Measurements from ENCODE around the gene C19orf25.

C19orf25 gene

GRCh38 chr19:1433119-1434039, 45.6 kb downstream of the C19orf25 start:
- DNase-seq (ENCODE audit: low read depth in 2 of 2, low spot score in 1 of 2), result no peak

DNA sequence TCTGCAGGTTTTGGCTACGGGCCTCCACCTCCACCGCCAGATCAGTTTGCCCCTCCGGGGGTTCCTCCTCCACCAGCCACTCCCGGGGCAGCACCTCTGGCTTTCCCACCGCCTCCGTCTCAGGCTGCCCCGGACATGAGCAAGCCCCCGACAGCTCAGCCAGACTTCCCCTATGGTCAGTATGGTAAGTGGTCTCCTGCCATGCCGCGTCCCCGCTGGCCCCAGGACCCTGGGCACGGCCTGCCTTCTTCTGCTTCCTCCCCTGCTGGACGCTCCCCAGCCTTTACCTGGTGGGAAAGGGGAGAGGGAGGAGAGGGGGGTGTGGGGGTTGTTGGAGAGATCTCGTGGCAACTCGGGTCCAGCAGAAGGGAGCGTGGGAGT, 46.5 kb downstream of the C19orf25 start:
- no peak for DNase-seq (ENCODE audit: low read depth in 2 of 2, low spot score in 1 of 2)

DNA sequence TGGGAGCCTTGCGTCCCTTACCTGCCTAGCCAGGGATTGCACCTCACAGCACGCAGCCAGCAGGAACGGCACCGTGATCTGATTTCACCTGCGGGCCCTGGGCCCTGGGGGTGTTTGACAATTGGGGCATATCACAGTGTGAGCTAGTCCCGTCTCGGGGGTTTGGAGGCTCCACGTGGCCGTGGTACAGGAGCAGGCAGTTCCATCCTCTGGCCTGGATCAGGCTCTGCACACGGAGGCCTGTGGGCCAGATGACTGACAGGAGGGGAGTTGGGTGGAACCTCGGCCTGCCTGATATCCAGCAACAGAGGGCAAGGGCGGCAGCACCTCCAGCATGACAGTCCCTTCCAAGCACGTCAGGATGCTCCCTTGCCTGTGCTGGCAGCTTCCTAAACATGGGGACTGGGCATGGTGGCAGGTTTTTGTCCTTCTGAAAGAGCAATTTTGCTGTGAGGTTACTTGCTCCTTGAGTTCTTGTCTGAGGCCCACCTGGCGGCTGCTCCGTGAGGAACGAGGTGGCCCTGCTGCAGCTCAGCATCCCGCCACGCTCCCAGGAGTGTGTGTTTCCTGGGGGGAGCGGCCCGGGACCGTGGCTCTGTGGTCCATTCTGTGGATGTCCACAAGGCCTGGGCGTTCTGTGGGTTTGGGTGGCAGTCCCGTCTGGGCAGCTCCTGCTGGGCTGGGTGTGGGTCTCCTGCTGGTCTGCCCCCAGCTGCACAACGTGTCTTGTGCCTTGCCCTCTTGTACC, 47.1 kb downstream of the C19orf25 start:
- no peak for DNase-seq (ENCODE audit: low read depth in 2 of 2, low spot score in 1 of 2)

DNA sequence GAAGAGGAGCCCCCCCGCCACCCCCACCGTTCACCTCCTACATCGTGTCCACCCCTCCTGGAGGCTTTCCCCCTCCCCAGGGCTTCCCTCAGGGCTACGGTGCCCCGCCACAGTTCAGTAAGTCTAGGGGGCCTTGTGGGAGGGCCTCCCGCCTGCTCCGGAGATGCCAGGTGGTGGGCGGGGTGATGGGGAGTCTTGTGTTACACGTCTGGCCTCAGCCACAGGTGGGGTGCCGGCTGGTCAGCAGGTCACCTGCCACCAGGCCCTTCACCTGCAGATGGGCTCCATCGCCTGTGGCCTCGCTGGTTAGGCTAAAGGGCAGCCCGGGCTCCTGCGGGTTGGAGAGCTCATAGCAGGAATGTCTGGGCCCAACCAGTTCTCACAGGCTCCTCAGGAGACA, 48.8 kb downstream of the C19orf25 start:
- DNase-seq (ENCODE audit: low read depth in 2 of 2, low spot score in 1 of 2), result no peak

DNA sequence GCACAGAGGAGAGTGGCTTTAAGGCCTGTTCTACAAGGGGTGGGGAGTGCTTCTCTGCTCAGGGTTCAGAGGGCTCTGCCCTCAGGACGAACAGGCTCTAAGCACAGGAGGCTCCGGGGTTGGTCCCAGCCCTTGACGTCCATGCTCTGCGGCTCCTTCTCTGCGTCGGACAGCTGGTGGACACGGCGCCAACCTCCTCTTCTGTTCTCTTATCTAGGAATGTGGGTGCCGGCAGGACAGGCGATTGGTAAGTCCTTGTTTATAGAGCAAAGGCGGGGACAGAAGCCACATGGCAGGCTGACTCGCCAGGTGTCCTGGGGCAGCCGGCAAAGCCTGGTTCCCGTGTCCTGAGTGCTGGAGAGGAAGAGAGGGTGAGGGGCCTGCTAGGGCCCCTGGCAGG, 49.3 kb downstream of the C19orf25 start:
- DNase-seq (ENCODE audit: low read depth in 2 of 2, low spot score in 1 of 2), result no peak

GRCh38 chr19:1428738-1429391, 50.1 kb downstream of the C19orf25 start:
- DNase-seq (ENCODE audit: low read depth in 2 of 2, low spot score in 1 of 2), result no peak

- no peak for DNase-seq (ENCODE audit: low read depth in 2 of 2, low spot score in 1 of 2)
Measured at GRCh38 chr19:1427221-1427920, 51.6 kb downstream of the C19orf25 start.

DNA sequence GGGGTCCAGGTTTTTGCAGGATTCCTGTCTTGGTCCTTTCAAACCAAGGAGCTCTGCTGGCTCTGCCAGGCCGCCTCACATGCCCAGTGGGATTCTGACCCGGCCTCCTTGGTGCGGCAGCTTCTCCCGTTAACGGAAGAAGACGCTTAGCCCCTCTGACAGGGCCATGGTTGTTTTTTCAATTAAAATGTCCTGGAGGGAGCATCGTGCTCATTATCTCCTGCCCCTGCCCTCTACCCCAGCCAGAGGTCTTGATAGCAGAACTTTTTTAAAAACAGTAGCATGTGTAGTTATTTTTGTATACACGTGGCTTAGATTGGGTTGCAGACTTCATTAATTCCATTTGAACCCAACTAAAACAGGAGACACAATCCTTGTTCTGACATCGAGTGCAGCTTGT, 52.3 kb downstream of the C19orf25 start:
- DNase-seq (ENCODE audit: low read depth in 2 of 2, low spot score in 1 of 2), result no peak

DNA sequence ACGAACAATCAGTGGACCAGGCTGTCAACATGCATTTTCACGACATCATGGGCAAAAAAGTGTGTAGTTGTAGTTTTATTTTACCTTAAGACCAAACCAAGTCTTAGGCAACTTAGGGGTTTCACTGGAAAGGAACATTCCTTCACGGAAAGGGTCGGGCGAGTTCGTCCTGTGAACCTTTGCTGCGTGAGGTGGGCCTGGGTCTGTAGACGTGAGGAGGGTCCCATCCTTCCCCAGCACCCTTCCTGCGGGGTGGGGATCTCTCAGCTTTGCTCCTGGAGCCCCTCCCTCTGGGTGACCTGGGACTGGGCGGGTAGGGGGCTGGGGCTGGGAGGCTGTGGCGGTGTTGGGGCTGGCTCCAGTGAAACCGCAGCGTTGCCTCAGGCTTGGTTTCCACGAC, 53.1 kb downstream of the C19orf25 start:
- DNase-seq (ENCODE audit: low read depth in 2 of 2, low spot score in 1 of 2), result no peak

DNA sequence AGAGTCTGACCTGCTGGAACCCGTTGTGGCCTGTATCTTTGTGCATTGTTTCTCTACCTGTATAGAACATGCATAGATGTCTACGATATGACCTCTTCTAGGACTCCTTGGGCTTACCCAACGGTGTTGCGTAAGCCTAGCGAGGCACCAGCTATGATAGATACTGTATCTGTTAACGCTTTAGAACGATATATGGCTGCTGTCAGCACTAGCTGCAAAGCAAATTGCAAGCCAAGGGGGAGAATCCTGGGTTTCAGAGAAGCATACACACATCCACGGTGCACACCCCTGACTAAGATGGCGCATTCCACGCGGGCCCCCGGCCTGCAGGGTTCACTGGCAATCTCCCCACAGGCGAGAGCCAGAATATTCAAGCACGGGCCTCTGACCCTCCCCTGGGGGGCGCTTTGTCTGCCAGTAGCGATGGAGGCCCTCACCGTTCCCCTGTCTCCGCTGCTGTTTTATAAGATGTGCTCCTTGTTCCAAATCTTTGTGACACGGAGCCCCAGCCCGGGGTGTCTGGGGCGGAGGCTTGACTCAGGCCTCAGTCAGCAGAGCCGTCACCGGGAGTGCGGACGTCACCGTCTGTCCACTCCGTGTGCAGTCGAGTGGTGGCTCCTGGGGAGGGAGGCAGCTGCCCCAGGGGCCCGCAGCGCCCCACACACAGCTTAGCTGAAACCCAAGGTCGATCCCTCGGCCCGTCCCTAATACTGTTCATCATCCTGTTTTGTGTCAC, 53.7 kb downstream of the C19orf25 start:
- no peak for DNase-seq (ENCODE audit: low read depth in 2 of 2, low spot score in 1 of 2)

- no peak for DNase-seq (ENCODE audit: low read depth in 2 of 2, low spot score in 1 of 2)
Measured at GRCh38 chr19:1424192-1424955, 54.6 kb downstream of the C19orf25 start.

GRCh38 chr19:1423436-1424191, 55.4 kb downstream of the C19orf25 start:
- no peak for DNase-seq (ENCODE audit: low read depth in 2 of 2, low spot score in 1 of 2)

Data from stimulated activated CD8-positive, alpha-beta memory T cell treated with anti-CD3 and anti-CD28 coated beads, Interleukin-4, amount 100 ng/mL, for 1 hour (primary cell).